Tibial nerve (tissue), 4 donors: ENCODE measurements around the gene SEC14L5.

Experiments used
- EP300 ChIP-seq, 2 donors: sonication (generic); formaldehyde crosslinking; IDR thresholded peaks; one replicate each; pipeline ENCODE4 v1.6.1; 2017; ENCODE audit warnings: antibody characterized with exemption in 2 of 2, mild to moderate bottlenecking in 1 of 2
- POLR2A ChIP-seq, 2 donors: fragments of 450-650 bp; IDR thresholded peaks; one replicate each; pipeline ENCODE4 v1.6.1; 2017; ENCODE audit warnings: antibody characterized with exemption in 2 of 2, mild to moderate bottlenecking in 2 of 2, moderate library complexity in 2 of 2
- TF ChIP-seq, protein P1 (sequence below), 5 experiments: fragments of 200-600 bp in 3 of 5; fragments of 450-650 bp in 2 of 5; sonication (generic) in 3 of 5; IDR thresholded peaks; one replicate each; pipeline ENCODE4 v1.5.1; 2016 to 2019; ENCODE audit warnings: antibody characterized with exemption in 5 of 5, mild to moderate bottlenecking in 3 of 5, moderate library complexity in 2 of 5

DNA sequence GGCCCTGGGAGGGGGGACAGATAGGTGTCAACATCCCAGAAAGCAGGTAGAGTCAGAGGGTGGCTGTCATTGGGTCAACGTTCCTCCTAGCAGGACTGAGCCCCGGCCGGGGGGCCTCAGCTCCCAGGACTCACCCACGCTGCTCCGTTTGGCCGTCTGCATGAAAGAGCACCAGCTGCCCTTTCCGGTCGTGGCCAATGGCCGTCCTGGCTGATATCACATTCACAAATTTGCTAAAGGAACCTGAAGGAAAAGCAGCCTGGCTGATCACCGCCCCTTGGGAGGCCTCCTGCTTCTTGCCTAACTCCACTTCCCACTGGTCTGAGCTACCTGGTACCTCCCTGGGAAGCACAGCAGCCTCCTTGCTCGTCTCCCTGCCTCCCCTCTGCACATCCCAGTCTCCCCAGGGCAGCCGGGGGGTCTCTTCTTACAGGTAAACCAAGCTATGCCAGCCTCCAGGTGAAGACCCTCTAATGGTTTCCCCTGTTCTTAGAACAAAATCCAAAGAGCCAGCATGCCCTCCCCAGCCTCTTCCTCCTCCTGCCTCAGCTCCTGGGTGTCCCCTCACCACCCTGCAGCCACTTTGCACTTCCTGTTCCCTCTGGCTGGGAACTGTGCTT lies 72.2 kb downstream of the SEC14L5 start:
- TF ChIP-seq, protein P1, sequence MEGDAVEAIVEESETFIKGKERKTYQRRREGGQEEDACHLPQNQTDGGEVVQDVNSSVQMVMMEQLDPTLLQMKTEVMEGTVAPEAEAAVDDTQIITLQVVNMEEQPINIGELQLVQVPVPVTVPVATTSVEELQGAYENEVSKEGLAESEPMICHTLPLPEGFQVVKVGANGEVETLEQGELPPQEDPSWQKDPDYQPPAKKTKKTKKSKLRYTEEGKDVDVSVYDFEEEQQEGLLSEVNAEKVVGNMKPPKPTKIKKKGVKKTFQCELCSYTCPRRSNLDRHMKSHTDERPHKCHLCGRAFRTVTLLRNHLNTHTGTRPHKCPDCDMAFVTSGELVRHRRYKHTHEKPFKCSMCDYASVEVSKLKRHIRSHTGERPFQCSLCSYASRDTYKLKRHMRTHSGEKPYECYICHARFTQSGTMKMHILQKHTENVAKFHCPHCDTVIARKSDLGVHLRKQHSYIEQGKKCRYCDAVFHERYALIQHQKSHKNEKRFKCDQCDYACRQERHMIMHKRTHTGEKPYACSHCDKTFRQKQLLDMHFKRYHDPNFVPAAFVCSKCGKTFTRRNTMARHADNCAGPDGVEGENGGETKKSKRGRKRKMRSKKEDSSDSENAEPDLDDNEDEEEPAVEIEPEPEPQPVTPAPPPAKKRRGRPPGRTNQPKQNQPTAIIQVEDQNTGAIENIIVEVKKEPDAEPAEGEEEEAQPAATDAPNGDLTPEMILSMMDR (IDR thresholded peaks at IDR 0.05): no peak
- TF ChIP-seq EP300 (IDR thresholded peaks at IDR 0.05) (no peak), POLR2A (IDR thresholded peaks at IDR 0.05) (no peak)
